Karpas-422 (cell line): Measurements from ENCODE around the gene SFXN1. TPM values are rescaled to one million over a fixed set of nuclear protein-coding genes. Genes with fewer than 3 reads are reported as not detected.
A peak's percentile ranks its signal among the peaks of the same experiment; 100 is the strongest.
"Not testable (repeated sequence)": the region's sequence is repeated elsewhere in the genome, so short reads cannot be mapped to it uniquely, and the experiment has no call there.

Experiments used
- DNase-seq: peaks from one replicate; pipeline ENCODE4 v3.0.0-alpha.2; 2015
- H2AFZ ChIP-seq: fragments of 200-600 bp; sonication (generic); 2 replicates; pipeline ENCODE4 v1.6.1; 2014; ENCODE audit warnings: antibody characterized with exemption, low read length, mixed read lengths
- H3K27ac ChIP-seq: fragments of 200-600 bp; sonication (generic); 2 replicates; pipeline ENCODE4 v1.5.1; 2014; ENCODE audit warnings: mild to moderate bottlenecking, low read length, moderate library complexity
- H3K27me3 ChIP-seq: fragments of 200-600 bp; sonication (generic); 2 replicates; pipeline ENCODE4 v1.6.1; 2014; ENCODE audit warnings: low read length, mixed read lengths
- H3K36me3 ChIP-seq: fragments of 200-600 bp; sonication (generic); 2 replicates; pipeline ENCODE4 v1.6.1; 2014; ENCODE audit warnings: low read length, mixed read lengths; ENCODE audit not compliant: insufficient read depth
- H3K4me1 ChIP-seq: fragments of 200-600 bp; sonication (generic); 2 replicates; pipeline ENCODE4 v1.6.1; 2014; ENCODE audit warnings: mild to moderate bottlenecking, low read length, mixed read lengths
- H3K4me2 ChIP-seq: fragments of 200-600 bp; sonication (generic); 2 replicates; pipeline ENCODE4 v1.6.1; 2014; ENCODE audit warnings: low read length, low read depth, mild to moderate bottlenecking; ENCODE audit not compliant: poor library complexity, severe bottlenecking
- H3K4me3 ChIP-seq: fragments of 200-600 bp; sonication (generic); 2 replicates; pipeline ENCODE4 v1.5.1; 2014; ENCODE audit warnings: mild to moderate bottlenecking, antibody characterized with exemption, low read length, mixed read lengths
- H3K79me2 ChIP-seq: fragments of 200-600 bp; sonication (generic); 2 replicates; pipeline ENCODE4 v1.6.1; 2014; ENCODE audit warnings: mild to moderate bottlenecking, low read length, mixed read lengths
- H3K9ac ChIP-seq: fragments of 200-600 bp; sonication (generic); 2 replicates; pipeline ENCODE4 v1.6.0; 2014; ENCODE audit warnings: low read length
- H3K9me2 ChIP-seq: fragments of 200-600 bp; sonication (generic), shearing (Covaris generic); replicated peaks from 2 replicates; pipeline ENCODE4 v1.6.0; 2014; ENCODE audit warnings: mild to moderate bottlenecking, low read length, moderate library complexity; ENCODE audit not compliant: insufficient read depth
- H3K9me3 ChIP-seq: fragments of 300-700, 200-600 bp; sonication (generic); 2 replicates; pipeline ENCODE4 v1.6.1; 2014; ENCODE audit warnings: low read length, mixed read lengths
- H4K20me1 ChIP-seq: fragments of 200-600 bp; sonication (generic); 2 replicates; pipeline ENCODE4 v1.6.1; 2014; ENCODE audit warnings: mild to moderate bottlenecking, antibody characterized with exemption, low read length, low read depth; ENCODE audit not compliant: insufficient read depth
- total RNA-seq: library from RNA; depleted of rRNA; stranded (reverse); fragments of >200 nt; shearing (Covaris generic); gene quantifications from 2 replicates; pipeline ENCODE4 v1.2.3, GENCODE V29; 2014; ENCODE audit warnings: low replicate concordance

Gene SFXN1
- total RNA-seq, 1 experiment from 2014 or later: 87.3 TPM

- H4K20me1 ChIP-seq, H3K79me2 ChIP-seq, H3K27me3 ChIP-seq: not testable (repeated sequence)
Measured at GRCh38 chr5:175446378-175446777, 32.0 kb upstream of the SFXN1 start.

GRCh38 chr5:175447571-175447970 lies 30.8 kb upstream of the SFXN1 start:
- no peaks in the 10 kb centered on the region for H3K4me1 ChIP-seq
- no peak overlapping the region for H3K4me3 ChIP-seq
- H3K27me3 ChIP-seq: no peaks in the 10 kb centered on the region
- no peak overlapping the region for H2AFZ ChIP-seq
- no peaks in the 10 kb centered on the region for H3K9me2 ChIP-seq
- no peak for DNase-seq
- no peaks in the 10 kb centered on the region for H3K36me3 ChIP-seq
- H4K20me1 ChIP-seq: no peaks in the 10 kb centered on the region
- no peaks in the 10 kb centered on the region for H3K9me3 ChIP-seq
- no peak overlapping the region for H3K27ac ChIP-seq
- H3K9ac ChIP-seq: no peak overlapping the region
- H3K4me2 ChIP-seq: no peak overlapping the region
- no peaks in the 10 kb centered on the region for H3K79me2 ChIP-seq

More at GRCh38 chr5:175446378-175446777, 32.0 kb upstream of the SFXN1 start:
- H3K4me1 ChIP-seq, H3K4me3 ChIP-seq, DNase-seq, H2AFZ ChIP-seq, H3K9ac ChIP-seq, H3K27ac ChIP-seq, H3K36me3 ChIP-seq, H3K4me2 ChIP-seq, H3K9me2 ChIP-seq, H3K9me3 ChIP-seq: not testable (repeated sequence)

DNA sequence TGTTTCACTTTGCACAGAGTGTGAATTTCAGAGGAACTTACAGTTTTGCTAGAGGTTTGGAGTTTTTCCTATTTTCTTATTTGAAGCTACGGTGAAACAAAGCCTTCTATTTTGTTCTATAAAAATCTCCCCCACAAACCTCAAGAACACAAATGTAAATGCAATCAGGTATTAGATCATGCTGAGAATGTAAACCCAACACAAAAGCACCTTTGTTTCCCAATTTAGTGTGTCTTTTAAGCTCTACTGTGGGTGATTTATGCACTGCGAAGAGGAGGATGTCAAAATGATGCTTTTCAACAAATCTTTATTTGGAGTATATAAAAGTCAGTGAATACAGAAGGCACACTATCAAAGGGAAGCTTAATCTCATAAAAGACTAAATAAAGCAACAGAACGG lies 30.1 kb upstream of the SFXN1 start:
- Histone ChIP-seq H3K27ac (no peak overlapping the region), H2AFZ (no peak overlapping the region), H3K9me2 (no peaks in the 10 kb centered on the region), H3K36me3 (no peaks in the 10 kb centered on the region), H3K27me3 (no peaks in the 10 kb centered on the region), H4K20me1 (no peaks in the 10 kb centered on the region), H3K79me2 (no peaks in the 10 kb centered on the region), H3K4me1 (no peaks in the 10 kb centered on the region), H3K9ac (no peak overlapping the region), H3K4me3 (no peak overlapping the region), H3K9me3 (no peaks in the 10 kb centered on the region), H3K4me2 (no peak overlapping the region)
- DNase-seq: no peak

DNA sequence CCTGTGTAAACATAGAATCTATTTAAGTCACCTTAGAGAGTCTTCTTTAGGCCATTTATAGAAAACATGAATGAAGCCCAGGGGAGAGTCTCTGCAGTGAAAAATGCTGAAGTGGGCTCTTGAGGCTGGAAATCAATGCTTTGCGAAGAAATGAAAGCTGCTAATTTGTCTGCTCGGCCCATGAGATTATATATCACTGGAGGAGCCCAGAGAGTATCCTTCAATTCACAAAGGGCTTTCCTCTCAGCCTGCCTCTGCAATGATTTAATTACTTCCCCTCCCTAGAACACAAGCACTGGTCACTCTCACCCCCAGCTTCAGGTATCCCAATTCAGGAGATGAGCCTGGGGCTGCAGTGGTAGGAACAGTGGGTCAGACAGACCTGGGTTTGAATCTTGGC lies 26.2 kb upstream of the SFXN1 start:
- H3K4me1 ChIP-seq: no peaks in the 10 kb centered on the region
- H3K9me3 ChIP-seq: no peaks in the 10 kb centered on the region
- H3K4me3 ChIP-seq: no peak overlapping the region
- no peak overlapping the region for H2AFZ ChIP-seq
- H4K20me1 ChIP-seq: no peaks in the 10 kb centered on the region
- no peak for DNase-seq
- no peak overlapping the region for H3K4me2 ChIP-seq
- no peaks in the 10 kb centered on the region for H3K9me2 ChIP-seq
- H3K36me3 ChIP-seq: no peaks in the 10 kb centered on the region
- no peak overlapping the region for H3K27ac ChIP-seq
- no peaks in the 10 kb centered on the region for H3K79me2 ChIP-seq
- no peaks in the 10 kb centered on the region for H3K27me3 ChIP-seq
- H3K9ac ChIP-seq: no peak overlapping the region

- DNase-seq, H3K4me1 ChIP-seq, H2AFZ ChIP-seq, H3K36me3 ChIP-seq, H3K4me2 ChIP-seq, H3K27ac ChIP-seq, H3K27me3 ChIP-seq, H3K9me2 ChIP-seq, H3K4me3 ChIP-seq, H3K79me2 ChIP-seq, H3K9ac ChIP-seq, H4K20me1 ChIP-seq, H3K9me3 ChIP-seq: not testable (repeated sequence)
Measured at GRCh38 chr5:175454338-175454737, 24.0 kb upstream of the SFXN1 start.

- Histone ChIP-seq H4K20me1 (no peaks in the 10 kb centered on the region), H2AFZ (no peak overlapping the region), H3K27me3 (no peaks in the 10 kb centered on the region), H3K4me2 (no peak overlapping the region), H3K36me3 (no peaks in the 10 kb centered on the region), H3K9ac (no peak overlapping the region), H3K9me2 (no peaks in the 10 kb centered on the region), H3K4me1 (no peaks in the 10 kb centered on the region), H3K27ac (no peak overlapping the region), H3K4me3 (no peak overlapping the region), H3K9me3 (no peaks in the 10 kb centered on the region), H3K79me2 (no peaks in the 10 kb centered on the region)
- no peak for DNase-seq
Measured at GRCh38 chr5:175456105-175456742, 22.1 kb upstream of the SFXN1 start.

DNA sequence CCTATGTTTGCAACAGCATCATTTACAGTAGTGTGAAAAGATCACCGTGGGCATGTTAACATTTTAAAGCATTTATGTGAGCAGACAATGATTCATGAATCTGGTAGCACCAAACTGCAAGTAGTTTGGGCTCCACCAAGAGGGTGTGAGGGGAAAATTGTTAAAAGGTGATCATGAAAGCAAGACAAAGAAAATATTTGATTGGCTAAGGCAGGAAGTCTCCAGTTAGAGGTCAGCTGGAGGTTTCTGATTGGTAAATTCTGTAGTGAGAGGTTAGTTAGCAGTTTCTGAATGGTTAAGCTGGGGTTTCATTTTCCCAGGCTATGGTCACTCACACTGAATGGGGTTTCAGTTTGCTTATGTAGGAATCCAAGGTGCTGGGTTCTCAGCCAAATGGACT lies 20.9 kb upstream of the SFXN1 start:
- no peak overlapping the region for H3K4me2 ChIP-seq
- peak; percentile 60 for DNase-seq
- H3K9ac ChIP-seq: no peak overlapping the region

GRCh38 chr5:175460126-175460525 lies 18.2 kb upstream of the SFXN1 start:
- H3K9me2 ChIP-seq: no peaks in the 10 kb centered on the region
- DNase-seq: peak; percentile 44
- no peaks in the 10 kb centered on the region for H3K27me3 ChIP-seq
- H2AFZ ChIP-seq: no peak overlapping the region
- H4K20me1 ChIP-seq: no peaks in the 10 kb centered on the region
- no peak overlapping the region for H3K27ac ChIP-seq
- no peaks in the 10 kb centered on the region for H3K4me1 ChIP-seq
- H3K4me3 ChIP-seq: no peak overlapping the region
- H3K36me3 ChIP-seq: no peaks in the 10 kb centered on the region
- no peaks in the 10 kb centered on the region for H3K79me2 ChIP-seq
- no peak overlapping the region for H3K9ac ChIP-seq
- no peaks in the 10 kb centered on the region for H3K9me3 ChIP-seq
- no peak overlapping the region for H3K4me2 ChIP-seq

More for the DNA sequence above, 20.9 kb upstream of the SFXN1 start:
- H4K20me1 ChIP-seq: no peaks in the 10 kb centered on the region
- H2AFZ ChIP-seq: no peak overlapping the region
- H3K4me3 ChIP-seq: no peak overlapping the region
- H3K9me3 ChIP-seq: no peaks in the 10 kb centered on the region
- no peaks in the 10 kb centered on the region for H3K4me1 ChIP-seq
- H3K9me2 ChIP-seq: no peaks in the 10 kb centered on the region
- no peaks in the 10 kb centered on the region for H3K79me2 ChIP-seq
- H3K27me3 ChIP-seq: no peaks in the 10 kb centered on the region
- H3K36me3 ChIP-seq: no peaks in the 10 kb centered on the region
- H3K27ac ChIP-seq: no peak overlapping the region

DNA sequence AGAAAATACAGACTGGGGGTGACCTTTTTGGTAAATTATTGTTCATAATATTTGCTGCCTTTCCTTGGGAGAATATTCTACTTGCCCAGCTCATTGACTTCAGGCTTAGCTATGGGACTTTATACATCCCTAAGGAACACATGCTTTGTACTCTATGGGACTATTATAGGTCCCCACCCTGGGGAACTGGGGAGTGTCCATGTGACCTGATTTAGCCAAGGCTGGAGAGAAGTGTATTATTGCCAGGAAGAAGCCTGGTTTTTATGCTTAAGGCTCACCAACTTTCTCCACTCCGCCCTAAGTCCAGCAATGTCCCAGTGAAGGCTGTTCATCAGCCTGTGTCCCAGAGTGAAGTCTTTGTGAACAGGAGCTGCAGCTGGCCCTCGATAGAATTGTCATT lies 17.8 kb upstream of the SFXN1 start:
- Histone ChIP-seq H4K20me1 (no peaks in the 10 kb centered on the region), H3K79me2 (no peaks in the 10 kb centered on the region), H3K4me3 (no peak overlapping the region), H3K9ac (no peak overlapping the region), H3K27me3 (0 out of 2 replicates have a peak, but pooled peaks cover 2% of the 10 kb centered on the region), H3K4me2 (no peak overlapping the region), H3K4me1 (no peaks in the 10 kb centered on the region), H2AFZ (no peak overlapping the region), H3K27ac (no peak overlapping the region), H3K9me2 (no peaks in the 10 kb centered on the region), H3K9me3 (no peaks in the 10 kb centered on the region), H3K36me3 (no peaks in the 10 kb centered on the region)
- no peak for DNase-seq
